Osteoblast (primary cell): ENCODE measurements around the gene ACACA. TPM values are rescaled to one million over a fixed set of nuclear protein-coding genes. Genes with fewer than 3 reads are reported as not detected.
A peak's percentile ranks its signal among the peaks of the same experiment; 100 is the strongest.
"Not testable (repeated sequence)": the region's sequence is repeated elsewhere in the genome, so short reads cannot be mapped to it uniquely, and the experiment has no call there.

Experiments used
- DNase-seq: peaks from one replicate; pipeline ENCODE4 v3.0.0; 2011; ENCODE audit warnings: low spot score, mixed read lengths; ENCODE audit not compliant: insufficient read length; ENCODE audit errors: missing footprints
- H2AFZ ChIP-seq: 2 replicates; pipeline ENCODE4 v1.6.0; 2011; ENCODE audit warnings: mild to moderate bottlenecking, low read length
- H3K27ac ChIP-seq: 2 replicates; pipeline ENCODE4 v1.5.1; 2011; ENCODE audit warnings: mild to moderate bottlenecking, low read depth, low read length, moderate library complexity
- H3K27me3 ChIP-seq: 2 replicates; pipeline ENCODE4 v1.6.0; 2012; ENCODE audit warnings: mild to moderate bottlenecking, control low read depth, inconsistent platforms, low read length, moderate library complexity; ENCODE audit not compliant: insufficient read depth
- H3K36me3 ChIP-seq: 2 replicates; pipeline ENCODE4 v1.5.1; 2011; ENCODE audit warnings: mild to moderate bottlenecking, low read length, control low read depth, moderate library complexity; ENCODE audit not compliant: insufficient read depth
- H3K4me1 ChIP-seq: 2 replicates; pipeline ENCODE4 v1.5.1; 2011; ENCODE audit warnings: mild to moderate bottlenecking, low read length, control low read depth, moderate library complexity; ENCODE audit not compliant: insufficient read depth
- H3K4me2 ChIP-seq: 2 replicates; pipeline ENCODE4 v1.6.0; 2011; ENCODE audit warnings: mild to moderate bottlenecking, low read length; ENCODE audit not compliant: insufficient read depth
- H3K4me3 ChIP-seq: fragments of 200-600 bp; sonication (generic); 3 replicates; pipeline ENCODE4 v1.5.1; 2012; ENCODE audit warnings: mild to moderate bottlenecking, low read length, inconsistent platforms; ENCODE audit not compliant: insufficient read depth
- H3K79me2 ChIP-seq: 2 replicates; pipeline ENCODE4 v1.6.0; 2012; ENCODE audit warnings: mild to moderate bottlenecking, low read length, control low read depth, inconsistent platforms; ENCODE audit not compliant: insufficient read depth
- H3K9me3 ChIP-seq: 2 replicates; pipeline ENCODE4 v1.5.1; 2011; ENCODE audit warnings: low read depth, low read length, control low read depth
- H4K20me1 ChIP-seq: 2 replicates; pipeline ENCODE4 v1.6.0; 2012; ENCODE audit warnings: mild to moderate bottlenecking, low read length, control low read depth; ENCODE audit not compliant: insufficient read depth
- total RNA-seq: library from RNA; depleted of rRNA; stranded (reverse); fragments of >200 nt; gene quantifications from 2 replicates; pipeline ENCODE4 v1.2.3, GENCODE V29; 2012
- TF ChIP-seq, protein P1 (sequence below): IDR thresholded peaks from 2 replicates; pipeline ENCODE4 v1.5.1; 2011; ENCODE audit warnings: mild to moderate bottlenecking, low read depth, low read length, moderate library complexity; ENCODE audit errors: extremely low read depth

Gene ACACA
- total RNA-seq, 1 donor: 78.9 TPM

GRCh38 chr17:37359682-37360188, 46.9 kb downstream of the ACACA start:
- Histone ChIP-seq H3K4me2 (peak overlapping the region; percentile 88), H2AFZ (peak overlapping the region; percentile 88), H3K4me1 (peaks cover 22% of the 10 kb centered on the region), H4K20me1 (no peaks in the 10 kb centered on the region), H3K36me3 (no peaks in the 10 kb centered on the region), H3K4me3 (peak overlapping the region; percentile 84), H3K9me3 (no peaks in the 10 kb centered on the region), H3K27me3 (no peaks in the 10 kb centered on the region), H3K27ac (peak overlapping the region; percentile 72), H3K79me2 (peaks cover 31% of the 10 kb centered on the region)
- DNase-seq: no peak
- TF ChIP-seq, protein P1, sequence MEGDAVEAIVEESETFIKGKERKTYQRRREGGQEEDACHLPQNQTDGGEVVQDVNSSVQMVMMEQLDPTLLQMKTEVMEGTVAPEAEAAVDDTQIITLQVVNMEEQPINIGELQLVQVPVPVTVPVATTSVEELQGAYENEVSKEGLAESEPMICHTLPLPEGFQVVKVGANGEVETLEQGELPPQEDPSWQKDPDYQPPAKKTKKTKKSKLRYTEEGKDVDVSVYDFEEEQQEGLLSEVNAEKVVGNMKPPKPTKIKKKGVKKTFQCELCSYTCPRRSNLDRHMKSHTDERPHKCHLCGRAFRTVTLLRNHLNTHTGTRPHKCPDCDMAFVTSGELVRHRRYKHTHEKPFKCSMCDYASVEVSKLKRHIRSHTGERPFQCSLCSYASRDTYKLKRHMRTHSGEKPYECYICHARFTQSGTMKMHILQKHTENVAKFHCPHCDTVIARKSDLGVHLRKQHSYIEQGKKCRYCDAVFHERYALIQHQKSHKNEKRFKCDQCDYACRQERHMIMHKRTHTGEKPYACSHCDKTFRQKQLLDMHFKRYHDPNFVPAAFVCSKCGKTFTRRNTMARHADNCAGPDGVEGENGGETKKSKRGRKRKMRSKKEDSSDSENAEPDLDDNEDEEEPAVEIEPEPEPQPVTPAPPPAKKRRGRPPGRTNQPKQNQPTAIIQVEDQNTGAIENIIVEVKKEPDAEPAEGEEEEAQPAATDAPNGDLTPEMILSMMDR: no peak

GRCh38 chr17:37358830-37359681, 47.6 kb downstream of the ACACA start:
- peaks cover 22% of the 10 kb centered on the region for H3K4me1 ChIP-seq
- no peaks in the 10 kb centered on the region for H3K36me3 ChIP-seq
- peaks cover 5% of the 10 kb centered on the region for H4K20me1 ChIP-seq
- H3K27ac ChIP-seq: peak overlapping the region; percentile 72
- H3K4me3 ChIP-seq: peak overlapping the region; percentile 84
- peaks cover 38% of the 10 kb centered on the region for H3K79me2 ChIP-seq
- TF ChIP-seq, protein P1: no peak
- H3K27me3 ChIP-seq: no peaks in the 10 kb centered on the region
- H3K4me2 ChIP-seq: peak overlapping the region; percentile 88
- no peaks in the 10 kb centered on the region for H3K9me3 ChIP-seq
- H2AFZ ChIP-seq: peak overlapping the region; percentile 88
- peak; percentile 99 for DNase-seq

GRCh38 chr17:37358098-37358829, 48.4 kb downstream of the ACACA start:
- peak overlapping the region; percentile 43 for H2AFZ ChIP-seq

DNA sequence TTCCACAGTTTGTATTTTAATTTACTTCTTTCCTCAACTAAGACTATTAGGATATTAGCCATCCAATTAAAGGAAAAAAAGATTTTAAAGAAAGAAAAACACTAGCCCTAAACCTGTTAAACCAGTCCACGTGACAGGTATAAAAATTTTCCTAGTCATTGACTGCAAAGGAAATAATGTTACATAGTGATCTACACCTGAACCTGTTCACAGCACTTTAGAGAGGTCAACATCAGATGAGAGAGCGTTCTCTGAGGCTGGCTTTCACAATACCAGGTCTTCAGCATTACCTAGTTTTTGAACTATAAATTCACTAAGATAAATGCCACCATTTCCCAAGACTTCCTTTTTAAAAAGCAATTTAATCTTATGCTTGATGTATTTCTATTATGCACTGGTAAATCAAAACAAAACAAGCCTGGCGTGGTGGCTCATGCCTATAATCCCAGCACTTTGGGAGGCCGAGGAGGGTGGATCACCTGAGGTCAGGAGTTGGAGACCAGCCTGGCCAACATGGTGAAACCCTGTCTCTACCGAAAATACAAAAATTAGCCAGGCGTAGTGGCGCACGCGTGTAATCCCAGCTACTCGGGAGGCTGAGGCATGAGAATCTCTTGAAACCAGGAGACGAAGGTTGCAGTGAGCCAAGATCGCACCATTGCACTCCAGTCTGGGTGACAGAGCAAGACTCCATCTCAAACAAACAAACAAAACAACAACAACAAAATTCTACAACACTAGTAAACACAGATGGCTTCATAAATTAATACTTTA, 49.7 kb downstream of the ACACA start:
- peaks cover 22% of the 10 kb centered on the region for H3K4me1 ChIP-seq
- H3K4me2 ChIP-seq: peak overlapping the region; percentile 88
- H3K36me3 ChIP-seq, H3K9me3 ChIP-seq, H3K27me3 ChIP-seq, DNase-seq, H2AFZ ChIP-seq, H3K27ac ChIP-seq, H4K20me1 ChIP-seq, H3K4me3 ChIP-seq: not testable (repeated sequence)
- peaks cover 44% of the 10 kb centered on the region for H3K79me2 ChIP-seq

More at GRCh38 chr17:37358098-37358829, 48.4 kb downstream of the ACACA start:
- no peaks in the 10 kb centered on the region for H3K27me3 ChIP-seq
- TF ChIP-seq, protein P1: no peak
- peak overlapping the region; percentile 84 for H3K4me3 ChIP-seq
- peak; percentile 90 for DNase-seq
- peaks cover 4% of the 10 kb centered on the region for H3K36me3 ChIP-seq
- H3K4me1 ChIP-seq: peaks cover 22% of the 10 kb centered on the region
- peaks cover 6% of the 10 kb centered on the region for H4K20me1 ChIP-seq
- no peaks in the 10 kb centered on the region for H3K9me3 ChIP-seq
- peak overlapping the region; percentile 52 for H3K27ac ChIP-seq
- H3K4me2 ChIP-seq: peak overlapping the region; percentile 88
- peaks cover 41% of the 10 kb centered on the region for H3K79me2 ChIP-seq

- not testable (repeated sequence) for H4K20me1 ChIP-seq, H3K36me3 ChIP-seq
- H3K79me2 ChIP-seq: peaks cover 30% of the 10 kb centered on the region
Observed at GRCh38 chr17:37346863-37347402, 59.7 kb downstream of the ACACA start.

More at GRCh38 chr17:37346863-37347402, 59.7 kb downstream of the ACACA start:
- not testable (repeated sequence) for H3K4me3 ChIP-seq, H3K27me3 ChIP-seq, DNase-seq, H3K9me3 ChIP-seq, H3K27ac ChIP-seq, H2AFZ ChIP-seq, H3K4me1 ChIP-seq, H3K4me2 ChIP-seq
